H1 (cell line): ENCODE measurements around the gene KCNQ1. TPM values are rescaled to one million over a fixed set of nuclear protein-coding genes. Genes with fewer than 3 reads are reported as not detected.

Source experiments
- CTCF ChIA-PET: fragments of 300-600 bp; sonication (Branson Sonifier 250); formaldehyde crosslinking; loops from one replicate; lab custom pipeline; 2021; ENCODE audit not compliant: partially characterized antibody; lab: Charles Lee
- POLR2A ChIA-PET: fragments of 300-600 bp; sonication (Branson Sonifier 250); formaldehyde crosslinking; loops from one replicate; lab custom pipeline; 2021; ENCODE audit warnings: inconsistent platforms; ENCODE audit not compliant: partially characterized antibody; lab: Charles Lee
- DNase-seq, 2 experiments: peaks; one replicate each; pipeline versions ENCODE4 v3.0.0 to v3.0.0-alpha.2; 2010 to 2022; ENCODE audit warnings: low spot score in 2 of 2, low read depth in 1 of 2, mixed read lengths in 1 of 2
- FAIRE-seq: peaks from 2 replicates; lab custom pipeline; 2011; peaks lifted over from hg19 to GRCh38; lab: Jason Lieb, UNC
- H2AFZ ChIP-seq: 2 replicates; pipeline ENCODE4 v1.8.1; 2012; ENCODE audit warnings: low read length, inconsistent platforms
- H2AK5ac ChIP-seq: 2 replicates; pipeline ENCODE4 v1.6.1; 2013; ENCODE audit warnings: low read depth, low read length
- H2BK120ac ChIP-seq: replicated peaks from 2 replicates; pipeline ENCODE3; 2013; ENCODE audit warnings: low read depth, low read length, inconsistent platforms
- H2BK12ac ChIP-seq: 2 replicates; pipeline ENCODE4 v1.6.1; 2013; ENCODE audit warnings: low read depth, low read length
- H2BK15ac ChIP-seq: 2 replicates; pipeline ENCODE4 v1.6.1; 2013; ENCODE audit warnings: low read length
- H2BK20ac ChIP-seq: 2 replicates; pipeline ENCODE4 v1.6.1; 2013; ENCODE audit warnings: low read length
- H2BK5ac ChIP-seq: 2 replicates; pipeline ENCODE4 v1.6.1; 2013; ENCODE audit warnings: low read depth, low read length
- H3K14ac ChIP-seq: 2 replicates; pipeline ENCODE4 v1.6.1; 2013; ENCODE audit warnings: inconsistent platforms; ENCODE audit not compliant: insufficient read length
- H3K18ac ChIP-seq: 2 replicates; pipeline ENCODE4 v1.6.1; 2013; ENCODE audit warnings: low read length; ENCODE audit errors: extremely low read depth
- H3K23ac ChIP-seq: 2 replicates; pipeline ENCODE4 v1.6.1; 2013; ENCODE audit warnings: inconsistent platforms; ENCODE audit not compliant: insufficient read length
- H3K23me2 ChIP-seq: 2 replicates; pipeline ENCODE4 v1.6.1; 2013; ENCODE audit warnings: low read depth, low read length
- H3K27ac ChIP-seq: 2 replicates; pipeline ENCODE4 v1.6.1; 2011; ENCODE audit warnings: low read depth, low read length, inconsistent platforms
- H3K27me3 ChIP-seq, 4 experiments: replicated peaks in 1 of 4; 1 replicate in 1 of 4; 2 replicates in 3 of 4; pipeline versions ENCODE4 v1.6.1 to v1.8.1; 2011 to 2013; ENCODE audit warnings: low read length in 3 of 4, mild to moderate bottlenecking in 3 of 4, inconsistent platforms in 2 of 4, mixed read lengths in 2 of 4, moderate library complexity in 1 of 4; ENCODE audit not compliant: control insufficient read depth in 3 of 4, insufficient read depth in 3 of 4; ENCODE audit errors: extremely low read depth in 1 of 4
- H3K36me3 ChIP-seq, 4 experiments: 2 replicates each; pipeline versions ENCODE4 v1.6.1 to v1.8.1; 2011 to 2013; ENCODE audit warnings: mild to moderate bottlenecking in 4 of 4, low read length in 3 of 4, moderate library complexity in 2 of 4, control low read depth in 1 of 4, inconsistent platforms in 1 of 4; ENCODE audit not compliant: insufficient read depth in 4 of 4, control insufficient read depth in 2 of 4
- H3K4ac ChIP-seq: replicated peaks from 2 replicates; pipeline ENCODE3; 2013; ENCODE audit warnings: low read length, low read depth, mixed read lengths, inconsistent platforms; ENCODE audit not compliant: insufficient read length
- H3K4me1 ChIP-seq, 4 experiments: replicated peaks in 1 of 4; 1 replicate in 1 of 4; 2 replicates in 3 of 4; pipeline versions ENCODE4 v1.6.1 to v1.8.1; 2011 to 2013; ENCODE audit warnings: low read length in 3 of 4, inconsistent platforms in 2 of 4, mixed read lengths in 1 of 4; ENCODE audit not compliant: insufficient read depth in 4 of 4, control insufficient read depth in 3 of 4
- H3K4me2 ChIP-seq, 2 experiments: 2 replicates each; pipeline versions ENCODE4 v1.6.1 to v1.8.1; 2011 to 2013; ENCODE audit warnings: low read depth in 2 of 2, low read length in 2 of 2, control low read depth in 1 of 2, inconsistent platforms in 1 of 2, mild to moderate bottlenecking in 1 of 2; ENCODE audit not compliant: insufficient read depth in 1 of 2
- H3K4me3 ChIP-seq, 4 experiments: fragments of 200-600, 300-600 bp in 1 of 4; sonication (generic), shearing (Covaris generic), sonication (Bioruptor Twin) in 1 of 4; 2 replicates each; pipeline versions ENCODE4 v1.5.1 to v1.8.1; 2011 to 2016; ENCODE audit warnings: low read length in 4 of 4, low read depth in 3 of 4, control low read depth in 2 of 4, inconsistent platforms in 2 of 4, mild to moderate bottlenecking in 2 of 4, mixed read lengths in 1 of 4, moderate library complexity in 1 of 4; ENCODE audit not compliant: insufficient read depth in 2 of 4; ENCODE audit errors: extremely low read depth in 1 of 4
- H3K56ac ChIP-seq: replicated peaks from 2 replicates; pipeline ENCODE3; 2013; ENCODE audit warnings: low read depth, mild to moderate bottlenecking, mixed read lengths, low read length, inconsistent platforms; ENCODE audit not compliant: insufficient read length
- H3K79me1 ChIP-seq: 2 replicates; pipeline ENCODE4 v1.6.1; 2013; ENCODE audit warnings: low read depth, low read length, control low read depth
- H3K79me2 ChIP-seq, 2 experiments: 2 replicates each; pipeline versions ENCODE4 v1.6.1 to v1.8.1; 2012 to 2013; ENCODE audit warnings: low read length in 2 of 2, mild to moderate bottlenecking in 2 of 2, inconsistent platforms in 1 of 2; ENCODE audit not compliant: insufficient read depth in 2 of 2, control insufficient read depth in 1 of 2
- H3K9ac ChIP-seq, 4 experiments: replicated peaks in 1 of 4; 1 replicate in 1 of 4; 2 replicates in 3 of 4; pipeline versions ENCODE4 v1.6.1 to v1.8.1; 2011 to 2013; ENCODE audit warnings: low read depth in 3 of 4, low read length in 3 of 4, control low read depth in 2 of 4, mild to moderate bottlenecking in 2 of 4, moderate library complexity in 2 of 4, inconsistent platforms in 1 of 4; ENCODE audit errors: extremely low read depth in 1 of 4
- H3K9me3 ChIP-seq, 2 experiments: 2 replicates each; pipeline versions ENCODE4 v1.6.1 to v1.8.1; 2012 to 2013; ENCODE audit warnings: mild to moderate bottlenecking in 2 of 2, moderate library complexity in 2 of 2, control low read depth in 1 of 2, inconsistent platforms in 1 of 2, low read depth in 1 of 2, low read length in 1 of 2, mixed read lengths in 1 of 2; ENCODE audit not compliant: insufficient read depth in 2 of 2
- H4K20me1 ChIP-seq, 2 experiments: replicated peaks in 1 of 2; 2 replicates each; pipeline versions ENCODE3 to v1.8.1; 2011 to 2013; ENCODE audit warnings: inconsistent platforms in 2 of 2, low read length in 2 of 2, mild to moderate bottlenecking in 1 of 2; ENCODE audit not compliant: insufficient read depth in 2 of 2, control insufficient read depth in 1 of 2
- H4K5ac ChIP-seq: 2 replicates; pipeline ENCODE4 v1.6.1; 2013; ENCODE audit warnings: low read length, low read depth, mixed read lengths, inconsistent platforms; ENCODE audit not compliant: insufficient read length
- H4K8ac ChIP-seq: 2 replicates; pipeline ENCODE4 v1.8.0; 2013; ENCODE audit warnings: mild to moderate bottlenecking, moderate library complexity, low read length, inconsistent platforms; ENCODE audit not compliant: insufficient read depth; ENCODE audit errors: extremely low read depth
- H4K91ac ChIP-seq: replicated peaks from 2 replicates; pipeline ENCODE3; 2013; ENCODE audit warnings: low read length, mixed read lengths, inconsistent platforms; ENCODE audit not compliant: insufficient read length
- BRCA1 ChIP-seq: IDR thresholded peaks from 2 replicates; pipeline ENCODE4 v1.6.1; 2012; ENCODE audit warnings: low read depth, low read length, improper control_type of control experiment
- KDM4A ChIP-seq: IDR thresholded peaks from one replicate; pipeline ENCODE4 v1.7.1; 2012; ENCODE audit warnings: low read depth, mild to moderate bottlenecking, moderate library complexity, low read length, inconsistent platforms; ENCODE audit not compliant: severe bottlenecking
- PHF8 ChIP-seq: fragments of 200-600 bp; sonication (generic); conservative IDR thresholded peaks from 2 replicates; pipeline ENCODE4 v1.7.1; 2012; ENCODE audit warnings: low read depth, mild to moderate bottlenecking, inconsistent platforms, low read length, moderate library complexity
- TAF7 ChIP-seq: optimal IDR thresholded peaks from 2 replicates; pipeline ENCODE3; 2011; ENCODE audit warnings: low read depth, mild to moderate bottlenecking, inconsistent platforms, low read length, moderate library complexity, borderline replicate concordance
- TCF12 ChIP-seq: IDR thresholded peaks from 2 replicates; pipeline ENCODE4 v1.6.1; 2011; ENCODE audit warnings: low read depth, mild to moderate bottlenecking, low read length
- USF2 ChIP-seq: IDR thresholded peaks from 2 replicates; pipeline ENCODE4 v1.6.1; 2011; ENCODE audit warnings: low read length, improper control_type of control experiment
- polyA plus RNA-seq, 7 experiments: library from polyadenylated mRNA; depleted of rRNA in 3 of 7; stranded (reverse) in 5 of 7; unstranded in 2 of 7; fragments of >200 nt in 5 of 7; fragments of 200-250 nt in 2 of 7; gene quantifications; 1 replicate in 5 of 7; 2 replicates in 1 of 7; 4 replicates in 1 of 7; pipeline versions ENCODE4 v1.2.1 to v1.2.3, GENCODE V29; 2011 to 2013; ENCODE audit warnings: missing spikeins in 2 of 7, mixed read lengths in 2 of 7
- total RNA-seq: library from RNA; stranded (reverse); fragmentation: NEBNext Ultra II Directional; extraction: Animal tissue kit (Norgen Biotek cat#: 25700); gene quantifications from 2 replicates; pipeline ENCODE4 v1.2.1, GENCODE V29; 2021

Gene KCNQ1
- total and polyA plus RNA-seq, 2 of the 8 experiments (the other 6 are each of a cell fraction or from before 2014, with no cell fraction given), result 1.9 to 2.0 TPM

- H3K4me1 ChIP-seq, result no peaks in the 10 kb centered on the region
- DNase-seq (no peak), FAIRE-seq (no peak)
- H3K56ac ChIP-seq, result no peak overlapping the region
- no peak overlapping the region for H4K5ac ChIP-seq
- no peak overlapping the region for H2BK5ac ChIP-seq
- H2BK20ac ChIP-seq, result no peak overlapping the region
- no peaks in the 10 kb centered on the region for H4K20me1 ChIP-seq
- no peak overlapping the region for H3K23ac ChIP-seq
- no peak overlapping the region for H3K27ac ChIP-seq
- H3K9me3 ChIP-seq, result peaks cover 0 to 3% of the 10 kb centered on the region in 2 experiments; a peak in 3 of 4 replicates
- ChIA-PET POLR2A (no interaction called here), CTCF (interaction anchor here (1.4 kb wide), 1 partner anchor 26 kb away, joined by 3 read pairs; no protein-coding TSS in a partner anchor)
- no peak overlapping the region for H2AK5ac ChIP-seq
- H3K23me2 ChIP-seq, result no peaks in the 10 kb centered on the region
- H3K4me2 ChIP-seq, result no peak overlapping the region
- H3K79me2 ChIP-seq, result no peaks in the 10 kb centered on the region
- H4K8ac ChIP-seq, result no peak overlapping the region
- H3K9ac ChIP-seq, result no peak overlapping the region
- H2AFZ ChIP-seq, result no peak overlapping the region
- H4K91ac ChIP-seq, result no peak overlapping the region
- no peaks in the 10 kb centered on the region for H3K36me3 ChIP-seq
- no peak overlapping the region for H3K18ac ChIP-seq
- no peak overlapping the region for H2BK15ac ChIP-seq
- H3K4me3 ChIP-seq, result no peak overlapping the region
- H3K27me3 ChIP-seq, result peaks cover 5 to 34% (median 24%) of the 10 kb centered on the region in 4 experiments
- no peak overlapping the region for H3K14ac ChIP-seq
- no peak overlapping the region for H3K4ac ChIP-seq
- H2BK12ac ChIP-seq, result no peak overlapping the region
- H2BK120ac ChIP-seq, result no peak overlapping the region
- H3K79me1 ChIP-seq, result no peaks in the 10 kb centered on the region
- no peak for TF ChIP-seq TAF7
- no peak for TF ChIP-seq KDM4A
- no peak for TF ChIP-seq TCF12
- TF ChIP-seq BRCA1, result no peak
- no peak for TF ChIP-seq USF2
- TF ChIP-seq PHF8, result no peak
These were observed 43.2 kb downstream of the KCNQ1 start for GRCh38 chr11:2488004-2488403.
